ENCODE measurements around the gene ANKRD34C. TPM values are rescaled to one million over a fixed set of nuclear protein-coding genes. Genes with fewer than 3 reads are reported as not detected.

ANKRD34C gene
- under 1 TPM in 5 of 8 experiments, not detected in 3; 0.05 to 0.14 (median 0.09) TPM for total RNA-seq

GRCh38 chr15:79282371-79283251 is at the start of gene ANKRD34C:
TSS of gene ANKRD34C (plus strand) at chr15:79282722. CDS start at chr15:79293285, 10,563 bp downstream.
- in situ Hi-C loops (cut with MboI; ENCODE audit: low pct_unique_long_range_greater_than_20kb in 2 of 9, low sequenced_read_pairs in 9 of 9, unreplicated experiment in 9 of 9) = no loop called here
- 0 to 20% (median 2%) methylated on average over 1 to 30 of the region's 56 CpGs; no CpG with 5 or more reads in 2 of the 10 experiments for WGBS, 10 experiments
- Histone ChIP-seq H3K27ac (no peak within 1 kb of the TSS), H3K4me1 (replicated peaks in 1 of 2) (peaks cover 0 to 4% of the 10 kb centered on the region in 2 donors), H3K4me3 (peak within 1 kb of the TSS in 4 of 5 donors; percentile 0 to 20 (median 2))
- peak in 5 of 8 experiments; percentile 67 to 79 (median 76) for ATAC-seq (replicated peaks in 6 of 8)

- H3K4me3 ChIP-seq = no peak overlapping the region
- 8 to 90% (median 73%) methylated on average over 1 to 6 of the region's 6 CpGs; no CpG with 5 or more reads in 1 of the 10 experiments for WGBS, 10 experiments
- H3K4me1 ChIP-seq (replicated peaks in 1 of 2) = no peaks in the 10 kb centered on the region
- in situ Hi-C loops (cut with MboI; ENCODE audit: low pct_unique_long_range_greater_than_20kb in 2 of 9, low sequenced_read_pairs in 9 of 9, unreplicated experiment in 9 of 9) = no loop called here
- no peak for ATAC-seq (replicated peaks in 6 of 8)
- H3K27ac ChIP-seq = no peak overlapping the region
Observed at GRCh38 chr15:79233236-79233635, 49.3 kb upstream of the ANKRD34C start.

DNA sequence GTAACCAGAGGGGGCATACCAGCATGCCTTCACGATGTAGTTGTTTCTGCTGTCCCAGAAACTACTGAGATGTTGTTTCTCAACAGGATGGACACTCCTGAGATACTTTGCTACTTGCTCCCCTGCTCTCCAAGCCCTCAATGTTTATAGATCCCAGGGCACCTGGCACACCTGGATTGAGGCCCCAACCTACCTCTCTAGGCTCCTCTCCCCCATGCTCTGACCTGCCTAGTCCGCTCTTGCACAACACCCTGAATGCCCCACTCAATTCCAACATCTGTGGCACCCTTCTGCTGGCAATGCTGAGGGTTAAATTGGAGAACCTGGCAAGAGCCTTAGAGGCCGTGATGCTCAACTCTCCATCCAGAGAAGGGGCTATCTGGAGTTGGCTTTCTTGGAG is 42.5 kb upstream of the ANKRD34C start:
- in situ Hi-C loops (cut with MboI; ENCODE audit: low pct_unique_long_range_greater_than_20kb in 2 of 9, low sequenced_read_pairs in 9 of 9, unreplicated experiment in 9 of 9) = no loop called here
- no peak for ATAC-seq (replicated peaks in 6 of 8)
- no peak overlapping the region for H3K4me3 ChIP-seq
- H3K4me1 ChIP-seq (replicated peaks in 1 of 2) = peaks cover 4 to 7% of the 10 kb centered on the region in 2 donors
- no peak overlapping the region for H3K27ac ChIP-seq
- 0 to 80% (median 41%) methylated on average over 1 to 3 of the region's 3 CpGs; no CpG with 5 or more reads in 4 of the 10 experiments for WGBS, 10 experiments

- 15 to 100% (median 63%) methylated on average over 3 to 11 of the region's 11 CpGs; no CpG with 5 or more reads in 4 of the 10 experiments for WGBS, 10 experiments
- in situ Hi-C loops (cut with MboI; ENCODE audit: low pct_unique_long_range_greater_than_20kb in 2 of 9, low sequenced_read_pairs in 9 of 9, unreplicated experiment in 9 of 9) = no loop called here
- Histone ChIP-seq H3K4me1 (replicated peaks in 1 of 2) (peaks cover 4 to 7% of the 10 kb centered on the region in 2 donors), H3K27ac (no peak overlapping the region), H3K4me3 (no peak overlapping the region)
- ATAC-seq (replicated peaks in 6 of 8) = peak in 6 of 8 experiments; percentile 68 to 99 (median 98)
Observed at GRCh38 chr15:79243723-79244122, 38.8 kb upstream of the ANKRD34C start.

DNA sequence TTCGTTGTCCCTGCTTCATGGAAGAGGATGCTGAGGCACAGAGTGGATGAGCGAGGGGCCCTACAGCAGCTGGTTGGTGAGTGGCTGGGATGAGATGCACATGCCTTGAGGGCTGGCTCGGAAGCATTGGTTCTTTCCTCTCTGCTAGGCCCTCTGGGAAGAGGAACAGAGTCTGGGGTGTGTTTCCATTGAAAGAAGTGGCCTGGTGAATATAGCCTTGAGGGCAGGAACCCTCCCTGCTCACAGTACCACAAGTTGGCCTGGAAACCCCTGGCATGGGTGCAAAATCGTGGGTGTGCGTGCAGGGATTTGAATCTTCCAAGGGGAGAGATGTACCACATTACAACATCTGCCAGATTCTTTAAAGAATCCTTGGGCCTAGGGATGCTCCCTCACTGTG is 37.6 kb upstream of the ANKRD34C start:
- 8 to 100% (median 59%) methylated on average over 1 to 4 of the region's 5 CpGs; no CpG with 5 or more reads in 4 of the 10 experiments for WGBS, 10 experiments
- peaks cover 4 to 7% of the 10 kb centered on the region in 2 donors for H3K4me1 ChIP-seq (replicated peaks in 1 of 2)
- in situ Hi-C loops (cut with MboI; ENCODE audit: low pct_unique_long_range_greater_than_20kb in 2 of 9, low sequenced_read_pairs in 9 of 9, unreplicated experiment in 9 of 9) = no loop called here
- no peak for ATAC-seq (replicated peaks in 6 of 8)
- no peak overlapping the region for H3K27ac ChIP-seq
- no peak overlapping the region for H3K4me3 ChIP-seq

DNA sequence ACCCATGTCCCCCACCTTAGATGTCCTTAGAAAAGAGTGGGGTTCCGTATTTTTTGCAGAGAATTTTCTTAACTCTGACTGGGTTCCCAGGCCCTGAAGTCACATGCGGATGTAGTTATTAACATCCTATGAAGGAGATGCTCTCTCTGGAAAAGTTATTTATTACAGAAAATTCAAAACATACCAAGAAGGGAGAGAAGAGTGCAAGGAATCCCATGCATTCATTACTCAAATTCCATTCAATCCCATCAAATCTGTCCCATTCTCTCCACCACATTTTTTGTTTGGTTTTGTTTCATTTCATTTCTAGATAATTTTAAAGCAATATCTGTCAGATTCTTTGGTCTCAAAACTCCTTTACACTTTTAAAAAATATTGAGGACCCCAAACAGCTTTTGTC is 34.3 kb upstream of the ANKRD34C start:
- peaks cover 4 to 7% of the 10 kb centered on the region in 2 donors for H3K4me1 ChIP-seq (replicated peaks in 1 of 2)
- in situ Hi-C loops (cut with MboI; ENCODE audit: low pct_unique_long_range_greater_than_20kb in 2 of 9, low sequenced_read_pairs in 9 of 9, unreplicated experiment in 9 of 9) = no loop called here
- WGBS, 10 experiments = 0 to 100% (median 63%) methylated on average over 1 to 2 of the region's 2 CpGs; no CpG with 5 or more reads in 2 of the 10 experiments
- no peak overlapping the region for H3K4me3 ChIP-seq
- no peak for ATAC-seq (replicated peaks in 6 of 8)
- no peak overlapping the region for H3K27ac ChIP-seq

- 0 to 82% (median 48%) methylated on average over 1 to 7 of the region's 8 CpGs; no CpG with 5 or more reads in 2 of the 10 experiments for WGBS, 10 experiments
- in situ Hi-C loops (cut with MboI; ENCODE audit: low pct_unique_long_range_greater_than_20kb in 2 of 9, low sequenced_read_pairs in 9 of 9, unreplicated experiment in 9 of 9) = no loop called here
- ATAC-seq (replicated peaks in 6 of 8) = no peak
- Histone ChIP-seq H3K4me3 (no peak overlapping the region), H3K27ac (no peak overlapping the region), H3K4me1 (replicated peaks in 1 of 2) (no peaks in the 10 kb centered on the region)
Observed at GRCh38 chr15:79257454-79257853, 25.1 kb upstream of the ANKRD34C start.

GRCh38 chr15:79261836-79262235 is 20.7 kb upstream of the ANKRD34C start:
- in situ Hi-C loops (cut with MboI; ENCODE audit: low pct_unique_long_range_greater_than_20kb in 2 of 9, low sequenced_read_pairs in 9 of 9, unreplicated experiment in 9 of 9) = no loop called here
- Histone ChIP-seq H3K4me1 (replicated peaks in 1 of 2) (no peaks in the 10 kb centered on the region), H3K27ac (no peak overlapping the region), H3K4me3 (no peak overlapping the region)
- WGBS, 10 experiments = 20 to 100% (median 87%) methylated on average over 1 of the region's 1 CpG; no CpG with 5 or more reads in 2 of the 10 experiments
- no peak for ATAC-seq (replicated peaks in 6 of 8)

DNA sequence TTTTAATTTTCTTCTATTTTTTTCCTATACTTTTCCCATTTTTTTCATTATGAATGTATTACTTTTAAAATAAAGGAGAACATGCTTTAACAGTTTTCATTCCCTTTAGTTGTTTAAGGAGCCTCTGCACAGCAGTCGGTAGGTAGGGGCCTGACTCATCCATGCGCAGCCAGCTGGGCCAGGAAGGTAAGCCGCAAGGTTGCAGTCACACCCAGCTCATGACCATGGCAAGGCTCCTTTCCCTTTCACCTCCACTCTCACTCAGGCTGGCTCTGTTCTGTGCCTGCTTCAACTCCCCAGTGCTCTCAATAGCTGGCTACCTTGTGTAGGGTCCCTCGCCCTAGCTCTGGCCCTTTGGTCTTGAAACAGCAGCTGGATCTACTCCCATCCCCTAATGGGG is 17.4 kb upstream of the ANKRD34C start:
- ATAC-seq (replicated peaks in 6 of 8) = no peak
- 20 to 93% (median 70%) methylated on average over 1 to 4 of the region's 4 CpGs; no CpG with 5 or more reads in 4 of the 10 experiments for WGBS, 10 experiments

DNA sequence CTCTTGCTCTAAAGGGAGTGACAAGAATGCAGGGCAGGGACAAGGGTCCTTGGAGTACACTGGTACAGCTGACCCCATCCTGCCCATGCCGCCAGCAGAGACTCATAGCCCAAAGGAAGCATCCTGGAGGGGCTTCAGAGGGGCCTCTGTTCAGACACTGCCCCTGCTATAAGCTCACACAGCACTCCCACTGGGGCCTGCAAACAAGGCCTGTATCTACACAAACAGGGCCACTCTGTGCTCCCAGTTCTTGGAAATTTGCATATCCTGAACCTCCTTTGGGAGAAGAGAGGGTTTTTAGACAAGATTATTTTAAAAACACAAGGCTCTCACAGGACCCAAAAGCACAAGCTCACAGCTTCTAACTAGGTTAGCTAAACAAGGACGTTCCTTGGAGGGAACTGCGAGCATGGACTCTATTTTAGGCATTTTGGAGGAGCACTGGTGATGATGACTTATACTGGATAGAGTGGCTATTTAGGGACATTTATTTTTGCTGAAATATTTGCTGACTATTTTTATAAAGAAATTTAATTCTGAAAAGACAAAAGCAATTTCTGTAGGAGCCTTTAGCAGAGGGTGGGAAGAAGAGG is 16.4 kb upstream of the ANKRD34C start:
- no peaks in the 10 kb centered on the region for H3K4me1 ChIP-seq (replicated peaks in 1 of 2)
- in situ Hi-C loops (cut with MboI; ENCODE audit: low pct_unique_long_range_greater_than_20kb in 2 of 9, low sequenced_read_pairs in 9 of 9, unreplicated experiment in 9 of 9) = no loop called here
- ATAC-seq (replicated peaks in 6 of 8) = no peak
- H3K4me3 ChIP-seq = no peak overlapping the region
- WGBS, 10 experiments = 0 to 73% (median 50%) methylated on average over 1 to 2 of the region's 3 CpGs; no CpG with 5 or more reads in 4 of the 10 experiments
- no peak overlapping the region for H3K27ac ChIP-seq

More for the DNA sequence above, 17.4 kb upstream of the ANKRD34C start:
- H3K27ac ChIP-seq = no peak overlapping the region
- in situ Hi-C loops (cut with MboI; ENCODE audit: low pct_unique_long_range_greater_than_20kb in 2 of 9, low sequenced_read_pairs in 9 of 9, unreplicated experiment in 9 of 9) = no loop called here
- H3K4me1 ChIP-seq (replicated peaks in 1 of 2) = no peaks in the 10 kb centered on the region
- H3K4me3 ChIP-seq = no peak overlapping the region

GRCh38 chr15:79283252-79284048 is 928 bp downstream of the ANKRD34C start:
- Histone ChIP-seq H3K4me1 (replicated peaks in 1 of 2) (peaks cover 0 to 4% of the 10 kb centered on the region in 2 donors), H3K27ac (no peak overlapping the region), H3K4me3 (peak overlapping the region in 1 of 5 donors; percentile 20)
- peak; percentile 76 to 100 (median 92) for ATAC-seq (replicated peaks in 6 of 8)
- in situ Hi-C loops (cut with MboI; ENCODE audit: low pct_unique_long_range_greater_than_20kb in 2 of 9, low sequenced_read_pairs in 9 of 9, unreplicated experiment in 9 of 9) = no loop called here
- 0 to 82% (median 11%) methylated on average over 1 to 29 of the region's 46 CpGs for WGBS, 10 experiments

- 3 to 83% (median 54%) methylated on average over 2 to 6 of the region's 6 CpGs for WGBS, 10 experiments
- Histone ChIP-seq H3K4me3 (no peak overlapping the region), H3K27ac (no peak overlapping the region), H3K4me1 (replicated peaks in 1 of 2) (no peaks in the 10 kb centered on the region)
- no peak for ATAC-seq (replicated peaks in 6 of 8)
- in situ Hi-C loops (cut with MboI; ENCODE audit: low pct_unique_long_range_greater_than_20kb in 2 of 9, low sequenced_read_pairs in 9 of 9, unreplicated experiment in 9 of 9) = no loop called here
Observed at GRCh38 chr15:79290642-79291275, 8.2 kb downstream of the ANKRD34C start.

All from motor neuron (in vitro differentiated cells).